ENCODE measurements around the gene GRIN2C.

The GRIN2C gene

GRCh38 chr17:74868251-74868907 is 8.7 kb upstream of the GRIN2C start:
- peaks cover 11% of the 10 kb centered on the region for H3K4me1 ChIP-seq (ENCODE audit: control insufficient read depth, insufficient read depth, low read length)
- H3K4me3 ChIP-seq (ENCODE audit: low read length): no peak overlapping the region
- H3K27me3 ChIP-seq (ENCODE audit: control insufficient read depth, insufficient read depth, low read length): no peaks in the 10 kb centered on the region
- no peaks in the 10 kb centered on the region for H3K36me3 ChIP-seq (ENCODE audit: control insufficient read depth, insufficient read depth, low read length)
- no peaks in the 10 kb centered on the region for H3K9me3 ChIP-seq (ENCODE audit: control insufficient read depth, low read length)
- H3K9ac ChIP-seq (ENCODE audit: low read length): no peak overlapping the region

GRCh38 chr17:74866198-74866835 is 6.6 kb upstream of the GRIN2C start:
- Histone ChIP-seq H3K4me1 (ENCODE audit: control insufficient read depth, insufficient read depth, low read length) (peaks cover 10% of the 10 kb centered on the region), H3K27me3 (ENCODE audit: control insufficient read depth, insufficient read depth, low read length) (peaks cover 14% of the 10 kb centered on the region), H3K4me3 (ENCODE audit: low read length) (no peak overlapping the region), H3K9me3 (ENCODE audit: control insufficient read depth, low read length) (no peaks in the 10 kb centered on the region), H3K9ac (ENCODE audit: low read length) (no peak overlapping the region), H3K36me3 (ENCODE audit: control insufficient read depth, insufficient read depth, low read length) (no peaks in the 10 kb centered on the region)

DNA sequence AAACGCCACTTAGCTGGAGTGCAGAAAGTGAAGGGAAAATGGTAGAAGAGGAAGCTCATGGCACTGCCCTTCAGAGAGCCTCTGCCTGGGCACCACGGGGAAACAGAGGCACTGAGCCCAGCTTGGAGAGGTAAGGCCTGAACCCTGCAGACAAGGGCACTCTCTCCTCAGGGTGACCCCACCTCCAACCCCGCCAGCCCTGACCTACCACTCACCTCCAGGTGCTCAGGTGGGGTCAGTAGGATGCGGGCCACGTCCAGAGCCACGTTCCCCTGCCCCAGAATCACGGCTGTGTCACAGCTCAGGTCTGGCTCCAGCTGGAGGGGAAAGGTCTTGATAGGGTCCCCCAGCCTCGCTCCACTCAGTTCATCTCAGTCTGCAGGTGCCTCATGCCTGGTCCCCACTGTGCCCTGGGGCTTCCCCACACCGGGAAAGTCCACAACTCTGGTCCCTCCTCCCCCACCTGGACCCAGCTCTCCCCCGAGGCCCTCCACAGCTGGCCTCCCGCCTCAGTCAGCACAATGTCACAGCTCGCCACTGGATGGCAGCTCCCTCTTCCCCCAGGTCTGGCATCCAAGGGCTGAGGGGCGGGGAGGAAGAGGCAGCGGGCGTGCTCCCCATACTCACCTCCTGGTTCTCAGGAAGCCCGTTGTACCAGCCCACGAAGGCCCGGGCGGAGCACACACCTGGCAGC is 6.0 kb upstream of the GRIN2C start:
- Histone ChIP-seq H3K9ac (ENCODE audit: low read length) (no peak overlapping the region), H3K4me3 (ENCODE audit: low read length) (no peak overlapping the region), H3K4me1 (ENCODE audit: control insufficient read depth, insufficient read depth, low read length) (peaks cover 12% of the 10 kb centered on the region)

DNA sequence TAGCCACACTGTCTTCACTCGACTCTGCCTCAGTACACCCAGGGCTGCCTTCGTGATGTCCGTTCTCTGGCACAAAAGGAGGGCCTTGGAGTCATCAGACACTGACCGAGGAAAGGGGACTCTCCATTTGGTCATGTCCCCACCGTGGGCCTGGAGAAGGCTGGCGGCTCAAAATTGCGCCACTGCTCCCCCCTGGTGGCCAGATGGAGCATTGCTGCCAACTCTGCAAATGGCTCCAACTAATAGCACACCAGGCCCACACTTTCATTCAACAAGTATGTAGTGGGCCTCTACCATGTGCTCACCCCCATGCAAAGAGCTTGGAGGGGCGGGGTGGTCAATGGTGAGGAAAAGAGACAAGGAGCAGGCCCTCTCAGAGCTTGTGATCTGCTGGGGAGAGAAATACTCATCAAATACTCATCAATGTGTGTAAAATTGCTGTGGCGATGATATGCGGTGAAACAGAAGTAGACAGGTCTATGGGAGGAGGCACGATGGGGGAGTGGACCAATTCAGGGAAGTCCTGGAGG is 5.2 kb upstream of the GRIN2C start:
- no peak overlapping the region for H3K9ac ChIP-seq (ENCODE audit: low read length)
- peaks cover 19% of the 10 kb centered on the region for H3K4me1 ChIP-seq (ENCODE audit: control insufficient read depth, insufficient read depth, low read length)
- no peak overlapping the region for H3K4me3 ChIP-seq (ENCODE audit: low read length)
- peaks cover 27% of the 10 kb centered on the region for H3K27me3 ChIP-seq (ENCODE audit: control insufficient read depth, insufficient read depth, low read length)
- H3K36me3 ChIP-seq (ENCODE audit: control insufficient read depth, insufficient read depth, low read length): no peaks in the 10 kb centered on the region
- no peaks in the 10 kb centered on the region for H3K9me3 ChIP-seq (ENCODE audit: control insufficient read depth, low read length)

More for the DNA sequence above, 6.0 kb upstream of the GRIN2C start:
- Histone ChIP-seq H3K27me3 (ENCODE audit: control insufficient read depth, insufficient read depth, low read length) (peaks cover 20% of the 10 kb centered on the region), H3K36me3 (ENCODE audit: control insufficient read depth, insufficient read depth, low read length) (no peaks in the 10 kb centered on the region), H3K9me3 (ENCODE audit: control insufficient read depth, low read length) (no peaks in the 10 kb centered on the region)

DNA sequence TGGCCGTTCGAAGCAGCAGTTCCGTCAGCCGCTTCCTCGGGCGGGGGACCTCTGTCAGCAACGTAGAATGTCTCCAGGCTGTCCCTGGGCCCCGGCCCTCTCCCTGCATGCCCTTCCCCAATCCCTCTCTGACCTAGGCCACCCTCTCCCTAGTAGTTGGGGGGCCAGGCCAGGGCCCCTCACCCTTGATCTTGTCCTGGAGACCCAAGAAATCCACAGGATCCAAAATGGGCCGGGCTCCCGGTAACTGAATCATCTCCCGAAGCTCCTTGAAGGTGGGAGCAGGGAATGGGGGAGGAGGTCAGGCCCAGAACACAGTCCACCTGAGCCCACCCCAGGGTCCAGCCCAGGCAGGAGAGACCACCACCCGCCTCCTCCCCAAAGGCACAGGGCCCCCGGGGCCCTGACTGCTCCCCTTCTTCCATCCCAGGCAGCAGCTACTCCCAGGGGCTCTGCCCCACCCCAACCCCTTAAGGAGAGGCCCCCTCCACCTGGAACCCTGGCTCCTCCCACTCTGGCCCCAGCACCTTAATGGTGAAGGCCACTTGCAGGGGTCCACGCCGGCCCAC is 4.7 kb upstream of the GRIN2C start:
- peaks cover 31% of the 10 kb centered on the region for H3K27me3 ChIP-seq (ENCODE audit: control insufficient read depth, insufficient read depth, low read length)
- H3K9me3 ChIP-seq (ENCODE audit: control insufficient read depth, low read length): no peaks in the 10 kb centered on the region
- H3K9ac ChIP-seq (ENCODE audit: low read length): no peak overlapping the region
- no peak overlapping the region for H3K4me3 ChIP-seq (ENCODE audit: low read length)
- H3K4me1 ChIP-seq (ENCODE audit: control insufficient read depth, insufficient read depth, low read length): peaks cover 20% of the 10 kb centered on the region
- H3K36me3 ChIP-seq (ENCODE audit: control insufficient read depth, insufficient read depth, low read length): no peaks in the 10 kb centered on the region

GRCh38 chr17:74863420-74864296 is 4.0 kb upstream of the GRIN2C start:
- peaks cover 38% of the 10 kb centered on the region for H3K27me3 ChIP-seq (ENCODE audit: control insufficient read depth, insufficient read depth, low read length)
- no peaks in the 10 kb centered on the region for H3K36me3 ChIP-seq (ENCODE audit: control insufficient read depth, insufficient read depth, low read length)
- no peaks in the 10 kb centered on the region for H3K9me3 ChIP-seq (ENCODE audit: control insufficient read depth, low read length)
- no peak overlapping the region for H3K4me3 ChIP-seq (ENCODE audit: low read length)
- peaks cover 20% of the 10 kb centered on the region for H3K4me1 ChIP-seq (ENCODE audit: control insufficient read depth, insufficient read depth, low read length)
- H3K9ac ChIP-seq (ENCODE audit: low read length): no peak overlapping the region

DNA sequence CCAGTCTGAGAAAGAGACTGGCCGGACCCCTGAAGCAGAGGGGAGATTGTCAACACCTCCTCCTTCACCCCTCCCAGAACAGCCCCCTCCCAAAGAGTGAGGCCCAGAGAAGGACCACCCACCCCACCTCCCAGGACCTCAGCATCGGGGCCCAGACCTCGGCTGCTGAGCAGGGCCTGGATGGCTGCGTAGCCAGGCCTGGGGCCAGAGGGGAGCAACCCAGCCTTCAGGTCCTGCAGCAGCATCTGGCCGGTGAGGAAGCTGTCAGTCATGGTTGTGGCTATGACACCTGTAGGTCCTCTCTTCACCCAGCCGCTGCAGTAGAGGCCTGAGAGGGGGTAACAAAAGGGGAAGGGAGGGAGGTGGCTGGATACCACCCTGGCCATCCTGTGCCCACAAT is 3.2 kb upstream of the GRIN2C start:
- no peak overlapping the region for H3K4me3 ChIP-seq (ENCODE audit: low read length)
- no peaks in the 10 kb centered on the region for H3K9me3 ChIP-seq (ENCODE audit: control insufficient read depth, low read length)
- H3K9ac ChIP-seq (ENCODE audit: low read length): no peak overlapping the region
- H3K36me3 ChIP-seq (ENCODE audit: control insufficient read depth, insufficient read depth, low read length): no peaks in the 10 kb centered on the region
- H3K27me3 ChIP-seq (ENCODE audit: control insufficient read depth, insufficient read depth, low read length): peaks cover 44% of the 10 kb centered on the region
- H3K4me1 ChIP-seq (ENCODE audit: control insufficient read depth, insufficient read depth, low read length): peaks cover 20% of the 10 kb centered on the region

DNA sequence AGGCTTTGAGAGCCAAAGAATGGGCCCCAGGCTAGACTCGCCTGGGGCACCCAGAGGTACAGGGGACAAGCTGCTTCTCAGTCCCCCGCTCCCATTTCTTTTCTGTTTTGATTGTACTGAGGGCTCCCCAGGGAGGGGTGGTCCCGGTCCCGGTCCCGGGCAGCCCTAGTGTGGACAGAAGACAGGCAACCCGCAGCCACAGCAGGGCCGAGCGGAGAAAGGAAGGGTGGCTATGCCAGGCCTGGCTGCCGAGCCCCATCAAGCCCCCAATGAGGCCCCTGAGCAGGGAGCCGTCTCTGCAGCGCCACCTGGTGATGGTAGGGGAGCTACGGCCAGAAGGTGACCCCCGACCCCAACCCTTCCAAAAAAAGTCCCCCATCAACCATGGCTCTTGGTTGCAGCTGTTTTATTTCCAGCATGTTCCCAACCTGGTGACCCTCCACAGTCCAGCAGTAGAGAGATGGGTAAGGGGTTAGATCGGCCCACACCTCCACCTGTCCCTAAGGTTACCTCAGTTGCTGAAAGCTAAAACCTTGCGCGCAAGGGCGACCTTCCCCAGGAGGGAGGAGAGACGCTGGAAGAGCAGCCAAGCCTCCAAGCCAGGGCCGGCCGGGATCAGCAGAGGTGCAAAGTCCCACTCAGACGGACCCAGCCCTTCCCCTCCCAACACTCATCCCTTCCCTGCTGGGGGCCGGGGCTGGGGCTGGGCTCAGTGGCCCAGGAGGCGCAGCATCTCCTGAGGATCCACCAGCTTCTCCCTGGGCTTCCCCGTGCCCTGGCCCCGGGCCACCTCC is 2.6 kb upstream of the GRIN2C start:
- H3K9ac ChIP-seq (ENCODE audit: low read length): no peak overlapping the region
- no peak overlapping the region for H3K4me3 ChIP-seq (ENCODE audit: low read length)
- no peaks in the 10 kb centered on the region for H3K9me3 ChIP-seq (ENCODE audit: control insufficient read depth, low read length)
- peaks cover 50% of the 10 kb centered on the region for H3K27me3 ChIP-seq (ENCODE audit: control insufficient read depth, insufficient read depth, low read length)
- H3K4me1 ChIP-seq (ENCODE audit: control insufficient read depth, insufficient read depth, low read length): peaks cover 20% of the 10 kb centered on the region
- no peaks in the 10 kb centered on the region for H3K36me3 ChIP-seq (ENCODE audit: control insufficient read depth, insufficient read depth, low read length)

GRCh38 chr17:74861662-74862107 is 2.0 kb upstream of the GRIN2C start:
- Histone ChIP-seq H3K9ac (ENCODE audit: low read length) (no peak overlapping the region), H3K36me3 (ENCODE audit: control insufficient read depth, insufficient read depth, low read length) (no peaks in the 10 kb centered on the region), H3K9me3 (ENCODE audit: control insufficient read depth, low read length) (no peaks in the 10 kb centered on the region), H3K4me1 (ENCODE audit: control insufficient read depth, insufficient read depth, low read length) (peaks cover 20% of the 10 kb centered on the region), H3K4me3 (ENCODE audit: low read length) (no peak overlapping the region), H3K27me3 (ENCODE audit: control insufficient read depth, insufficient read depth, low read length) (peaks cover 56% of the 10 kb centered on the region)

- H3K9ac ChIP-seq (ENCODE audit: low read length): no peak overlapping the region
- H3K4me3 ChIP-seq (ENCODE audit: low read length): no peak overlapping the region
- peaks cover 59% of the 10 kb centered on the region for H3K27me3 ChIP-seq (ENCODE audit: control insufficient read depth, insufficient read depth, low read length)
- H3K9me3 ChIP-seq (ENCODE audit: control insufficient read depth, low read length): no peaks in the 10 kb centered on the region
- H3K4me1 ChIP-seq (ENCODE audit: control insufficient read depth, insufficient read depth, low read length): peaks cover 20% of the 10 kb centered on the region
- H3K36me3 ChIP-seq (ENCODE audit: control insufficient read depth, insufficient read depth, low read length): no peaks in the 10 kb centered on the region
Measured at GRCh38 chr17:74860872-74861661, 1.4 kb upstream of the GRIN2C start.
